HFF-Myc (cell line): Measurements from ENCODE around the gene PTPRN2.

Experiments used
- DNase-seq: peaks from one replicate; pipeline ENCODE4 v3.0.0-alpha.2; 2011; ENCODE audit warnings: low read depth; ENCODE audit errors: extremely low read depth
- H3K4me3 ChIP-seq: replicated peaks from 2 replicates; pipeline ENCODE4 v1.5.1; 2011; ENCODE audit warnings: low read depth, mild to moderate bottlenecking, control low read depth, low read length
- CTCF ChIP-seq: IDR thresholded peaks from 2 replicates; pipeline ENCODE4 v1.5.1; 2012; ENCODE audit warnings: mild to moderate bottlenecking, low read depth, low read length, control low read depth; ENCODE audit errors: missing control alignments

Gene PTPRN2

GRCh38 chr7:158327571-158328180, 259.9 kb downstream of the PTPRN2 start:
- no peak overlapping the region for H3K4me3 ChIP-seq
- DNase-seq, result no peak
- no peak for TF ChIP-seq CTCF

- DNase-seq, result no peak
- no peak overlapping the region for H3K4me3 ChIP-seq
- no peak for TF ChIP-seq CTCF
Observed at GRCh38 chr7:158327012-158327411, 260.6 kb downstream of the PTPRN2 start.

- no peak for TF ChIP-seq CTCF
- no peak overlapping the region for H3K4me3 ChIP-seq
- DNase-seq, result no peak
Observed at GRCh38 chr7:158325530-158326381, 261.9 kb downstream of the PTPRN2 start.

- DNase-seq, result no peak
- no peak overlapping the region for H3K4me3 ChIP-seq
- no peak for TF ChIP-seq CTCF
Observed at GRCh38 chr7:158324397-158325360, 262.9 kb downstream of the PTPRN2 start.

GRCh38 chr7:158323741-158324396, 263.8 kb downstream of the PTPRN2 start:
- no peak for TF ChIP-seq CTCF
- H3K4me3 ChIP-seq, result no peak overlapping the region
- DNase-seq, result no peak
